Pancreas (tissue), 10 donors: ENCODE results near the gene MAG. TPM values are rescaled to one million over a fixed set of nuclear protein-coding genes. Genes with fewer than 3 reads are reported as not detected.

Experiments used
- ATAC-seq, 4 donors: fragments of 200-7000 bp; cut with Tn5 transposase; one replicate each; pipeline versions ENCODE4 v1.8.0 to v1.9.1; 2020; ENCODE audit warnings: mild to moderate bottlenecking in 4 of 4, moderate library complexity in 4 of 4
- DNase-seq, 6 donors: peaks; one replicate each; pipeline ENCODE4 v3.0.0-alpha.2; 2020
- FAIRE-seq: peaks from 2 replicates; lab custom pipeline; 2012; peaks lifted over from hg19 to GRCh38; lab: Jason Lieb, UNC
- H3K27ac ChIP-seq, 4 donors: fragments of 200-600 bp; sonication (generic); 1 replicate in 3 of 4; 2 replicates in 1 of 4; pipeline versions ENCODE4 v1.5.0 to v1.8.0; 2020
- H3K27me3 ChIP-seq, 4 donors: fragments of 200-600 bp; one replicate each; pipeline ENCODE4 v1.8.0; 2021
- H3K36me3 ChIP-seq, 3 donors: fragments of 200-600 bp; sonication (generic) in 1 of 3; one replicate each; pipeline versions ENCODE4 v1.5.0 to v1.8.0; 2020 to 2021
- H3K4me1 ChIP-seq, 3 donors: fragments of 200-600 bp; one replicate each; pipeline ENCODE4 v1.8.0; 2021
- H3K4me3 ChIP-seq, 4 donors: fragments of 200-600 bp; sonication (generic) in 2 of 4; one replicate each; pipeline versions ENCODE4 v1.5.0 to v1.8.0; 2020 to 2021
- H3K9me3 ChIP-seq, 4 donors: fragments of 200-600 bp; one replicate each; pipeline ENCODE4 v1.8.0; 2021
- WGBS, 2 donors: extraction: QIAGEN DNeasy Blood & Tissue Kit; methylation state at CpG; one replicate each; pipeline ENCODE4 v1.1.7; 2013; 5-methylcytosine and 5-hydroxymethylcytosine counted together
- intact Hi-C, 3 donors: fragments of 100-400 bp; cut with DNase I; formaldehyde crosslinking; loops; one replicate each; pipeline versions ENCODE4 v1.11.1 to v1.14.2; 2022
- polyA plus RNA-seq, 2 donors: library from polyadenylated mRNA; stranded (reverse); fragments of 200-250 nt; gene quantifications; one replicate each; pipeline ENCODE4 v1.2.3, GENCODE V29; 2013
- total RNA-seq, 6 donors: library from RNA; stranded (reverse); fragmentation: NEBNext Ultra II Directional in 4 of 6; extraction: Animal tissue kit (Norgen Biotek cat#: 25700) in 4 of 6; gene quantifications; one replicate each; pipeline versions ENCODE4 v1.2.1 to v1.2.4, GENCODE V29; 2021 to 2023
- TF ChIP-seq, protein P1 (sequence below), 4 donors: fragments of 200-600 bp; sonication (generic) in 3 of 4; IDR thresholded peaks; one replicate each; pipeline versions ENCODE4 v1.5.0 to v1.8.0; 2021; ENCODE audit warnings: antibody characterized with exemption in 4 of 4
- donor health status: healthy with polysubstance abuse.
- donor health status: DM: no; HTN: no; CAD: no; lungs with moderate emphysema.
- donor health status: DM: no; HTN: no; CAD: no.
- donor health status: control.
- donor health status: control.
- donor health status: Bipolar disorder and iron deficiency.
- donor health status: DM: yes; HTN: yes; CAD: no.
- donor health status: DM: no; HTN: no; CAD: no.
- donor health status: DM: no; HTN: no; CAD: no.
- donor health status: DM: yes; HTN: yes; CAD: no.

MAG gene
- total and polyA plus RNA-seq, 8 donors: 0.17 to 0.47 TPM; not detected in 6

DNA sequence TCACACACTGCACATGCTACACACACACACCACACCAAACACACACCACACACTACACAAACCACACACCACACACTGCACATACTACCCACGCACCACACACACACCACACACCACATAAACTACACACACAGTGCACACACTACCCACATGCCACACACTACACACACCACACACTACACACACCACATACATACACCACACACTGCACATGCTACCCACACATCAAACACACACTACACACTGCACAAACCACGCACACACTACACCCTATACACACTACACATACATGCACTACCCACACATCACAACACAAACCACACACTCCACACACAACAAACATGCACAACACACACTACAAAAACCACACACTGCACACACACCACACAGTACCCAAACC is 6.0 kb downstream of the MAG start:
- no peak overlapping the region for H3K4me3 ChIP-seq
- 90 to 93% methylated on average over 2 of the region's 2 CpGs for WGBS, 2 donors
- DNase-seq (no peak), FAIRE-seq (no peak), ATAC-seq (no peak)
- TF ChIP-seq, protein P1, sequence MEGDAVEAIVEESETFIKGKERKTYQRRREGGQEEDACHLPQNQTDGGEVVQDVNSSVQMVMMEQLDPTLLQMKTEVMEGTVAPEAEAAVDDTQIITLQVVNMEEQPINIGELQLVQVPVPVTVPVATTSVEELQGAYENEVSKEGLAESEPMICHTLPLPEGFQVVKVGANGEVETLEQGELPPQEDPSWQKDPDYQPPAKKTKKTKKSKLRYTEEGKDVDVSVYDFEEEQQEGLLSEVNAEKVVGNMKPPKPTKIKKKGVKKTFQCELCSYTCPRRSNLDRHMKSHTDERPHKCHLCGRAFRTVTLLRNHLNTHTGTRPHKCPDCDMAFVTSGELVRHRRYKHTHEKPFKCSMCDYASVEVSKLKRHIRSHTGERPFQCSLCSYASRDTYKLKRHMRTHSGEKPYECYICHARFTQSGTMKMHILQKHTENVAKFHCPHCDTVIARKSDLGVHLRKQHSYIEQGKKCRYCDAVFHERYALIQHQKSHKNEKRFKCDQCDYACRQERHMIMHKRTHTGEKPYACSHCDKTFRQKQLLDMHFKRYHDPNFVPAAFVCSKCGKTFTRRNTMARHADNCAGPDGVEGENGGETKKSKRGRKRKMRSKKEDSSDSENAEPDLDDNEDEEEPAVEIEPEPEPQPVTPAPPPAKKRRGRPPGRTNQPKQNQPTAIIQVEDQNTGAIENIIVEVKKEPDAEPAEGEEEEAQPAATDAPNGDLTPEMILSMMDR (IDR thresholded peaks at IDR 0.05): no peak
- no peaks in the 10 kb centered on the region for H3K4me1 ChIP-seq
- no peak overlapping the region for H3K27ac ChIP-seq
- H3K9me3 ChIP-seq: no peaks in the 10 kb centered on the region
- H3K27me3 ChIP-seq: no peaks in the 10 kb centered on the region
- H3K36me3 ChIP-seq: no peaks in the 10 kb centered on the region
- intact Hi-C loops: no loop called here

DNA sequence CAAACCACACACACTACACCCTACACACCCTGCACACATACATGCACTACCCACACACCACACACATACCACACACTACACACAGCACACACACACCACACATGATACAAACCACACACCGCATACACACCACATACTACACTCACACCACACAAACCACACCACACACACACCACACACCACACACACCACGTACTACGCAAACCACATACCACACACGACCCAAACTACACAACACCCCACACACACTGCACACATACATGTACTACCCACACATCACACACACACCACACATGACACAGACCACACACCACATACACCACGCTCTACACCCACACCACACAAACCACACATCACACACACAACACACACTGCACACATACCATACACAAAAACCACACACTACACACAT is 6.6 kb downstream of the MAG start:
- Histone ChIP-seq H3K36me3 (no peaks in the 10 kb centered on the region), H3K9me3 (no peaks in the 10 kb centered on the region), H3K4me3 (no peak overlapping the region), H3K27me3 (no peaks in the 10 kb centered on the region), H3K4me1 (no peaks in the 10 kb centered on the region), H3K27ac (no peak overlapping the region)
- FAIRE-seq: no peak
- 90 to 95% methylated on average over 5 of the region's 5 CpGs for WGBS, 2 donors
- TF ChIP-seq, protein P1 (IDR thresholded peaks at IDR 0.05): no peak
- intact Hi-C loops: no loop called here
- no peak for DNase-seq
- no peak for ATAC-seq

DNA sequence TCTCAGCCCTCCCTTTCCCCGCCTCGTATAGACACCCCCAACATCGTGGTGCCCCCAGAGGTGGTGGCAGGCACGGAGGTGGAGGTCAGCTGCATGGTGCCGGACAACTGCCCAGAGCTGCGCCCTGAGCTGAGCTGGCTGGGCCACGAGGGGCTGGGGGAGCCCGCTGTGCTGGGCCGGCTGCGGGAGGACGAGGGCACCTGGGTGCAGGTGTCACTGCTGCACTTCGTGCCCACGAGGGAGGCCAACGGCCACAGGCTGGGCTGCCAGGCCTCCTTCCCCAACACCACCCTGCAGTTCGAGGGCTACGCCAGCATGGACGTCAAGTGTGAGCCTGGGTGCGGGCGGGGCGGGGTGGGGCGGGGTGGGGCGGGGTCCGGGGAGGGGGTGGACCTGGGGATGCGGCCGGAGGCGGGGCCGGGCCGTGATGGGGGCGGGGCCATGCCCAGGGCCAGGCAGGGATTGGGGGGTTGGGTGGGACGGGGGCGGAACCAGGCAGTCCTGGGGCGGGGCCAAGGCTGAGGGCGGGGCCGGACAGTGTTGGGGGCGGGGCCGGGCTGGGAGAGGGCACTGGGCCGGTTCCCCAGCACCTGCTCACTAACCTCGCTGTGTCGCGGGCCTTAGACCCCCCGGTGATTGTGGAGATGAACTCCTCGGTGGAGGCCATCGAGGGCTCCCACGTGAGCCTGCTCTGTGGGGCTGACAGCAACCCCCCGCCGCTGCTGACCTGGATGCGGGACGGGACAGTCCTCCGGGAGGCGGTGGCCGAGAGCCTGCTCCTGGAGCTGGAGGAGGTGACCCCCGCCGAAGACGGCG is 7.8 kb downstream of the MAG start:
- TF ChIP-seq, protein P1 (IDR thresholded peaks at IDR 0.05): no peak
- ATAC-seq: peak in 2 of 4 donors; percentile 39 to 60
- Histone ChIP-seq H3K4me3 (no peak overlapping the region), H3K27ac (no peak overlapping the region), H3K36me3 (no peaks in the 10 kb centered on the region), H3K9me3 (no peaks in the 10 kb centered on the region), H3K27me3 (no peaks in the 10 kb centered on the region), H3K4me1 (no peaks in the 10 kb centered on the region)
- intact Hi-C loops: no loop called here
- no peak for DNase-seq
- no peak for FAIRE-seq
- 42 to 50% methylated on average over 39 to 49 of the region's 55 CpGs for WGBS, 2 donors

DNA sequence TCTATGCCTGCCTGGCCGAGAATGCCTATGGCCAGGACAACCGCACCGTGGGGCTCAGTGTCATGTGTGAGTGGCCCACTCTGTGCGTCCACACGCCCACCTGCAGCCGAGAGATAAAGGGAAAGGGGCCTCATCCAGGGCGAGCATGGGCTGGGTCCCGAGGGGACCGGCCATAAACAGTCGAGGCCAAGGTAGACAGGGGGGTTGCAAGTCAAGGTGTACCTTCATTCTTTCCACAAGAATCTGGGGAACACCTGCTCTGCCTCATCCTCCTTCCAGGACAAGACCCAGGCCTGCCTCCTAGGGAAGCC is 8.3 kb downstream of the MAG start:
- ATAC-seq (no peak), DNase-seq (peak in 1 of 6 donors; percentile 0), FAIRE-seq (no peak)
- H3K9me3 ChIP-seq: no peaks in the 10 kb centered on the region
- no peaks in the 10 kb centered on the region for H3K27me3 ChIP-seq
- WGBS, 2 donors: 78 to 83% methylated on average over 10 of the region's 10 CpGs
- H3K4me3 ChIP-seq: no peak overlapping the region
- no peaks in the 10 kb centered on the region for H3K4me1 ChIP-seq
- no peaks in the 10 kb centered on the region for H3K36me3 ChIP-seq
- TF ChIP-seq, protein P1 (IDR thresholded peaks at IDR 0.05): no peak
- intact Hi-C loops: no loop called here
- H3K27ac ChIP-seq: no peak overlapping the region

DNA sequence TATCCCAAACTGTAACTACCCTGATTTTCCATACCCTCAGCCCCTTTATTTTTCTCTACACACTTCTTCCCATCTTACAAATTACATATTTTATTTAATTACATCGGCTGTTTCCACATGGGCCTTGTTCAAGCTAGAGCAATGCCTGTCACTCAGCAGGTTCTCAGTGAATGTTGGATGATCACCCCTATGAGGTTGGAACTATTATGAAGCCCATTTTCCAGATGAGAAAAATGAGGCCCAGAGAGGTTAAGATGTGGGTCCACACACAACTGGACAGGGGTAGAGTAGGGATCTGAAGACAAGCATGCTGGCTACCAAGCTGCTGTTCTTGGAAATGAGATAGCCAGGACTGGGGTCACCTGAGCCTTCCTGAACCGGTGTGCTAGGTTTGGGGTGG is 10.0 kb downstream of the MAG start:
- Histone ChIP-seq H3K9me3 (no peaks in the 10 kb centered on the region), H3K27ac (no peak overlapping the region), H3K4me3 (no peak overlapping the region), H3K27me3 (no peaks in the 10 kb centered on the region), H3K36me3 (no peaks in the 10 kb centered on the region), H3K4me1 (no peaks in the 10 kb centered on the region)
- TF ChIP-seq, protein P1 (IDR thresholded peaks at IDR 0.05): no peak
- FAIRE-seq (no peak), DNase-seq (no peak), ATAC-seq (no peak)
- 88 to 93% methylated on average over 2 of the region's 2 CpGs for WGBS, 2 donors
- intact Hi-C loops: no loop called here
